Right hindlimb (tissue), 1 donor: ENCODE measurements around the gene ZNF165.
"Not testable (repeated sequence)": the region's sequence is repeated elsewhere in the genome, so short reads cannot be mapped to it uniquely, and the experiment has no call there.

Source experiments
- DNase-seq: peaks from one replicate; pipeline ENCODE4 v3.0.0-alpha.2; 2018

The ZNF165 gene

DNA sequence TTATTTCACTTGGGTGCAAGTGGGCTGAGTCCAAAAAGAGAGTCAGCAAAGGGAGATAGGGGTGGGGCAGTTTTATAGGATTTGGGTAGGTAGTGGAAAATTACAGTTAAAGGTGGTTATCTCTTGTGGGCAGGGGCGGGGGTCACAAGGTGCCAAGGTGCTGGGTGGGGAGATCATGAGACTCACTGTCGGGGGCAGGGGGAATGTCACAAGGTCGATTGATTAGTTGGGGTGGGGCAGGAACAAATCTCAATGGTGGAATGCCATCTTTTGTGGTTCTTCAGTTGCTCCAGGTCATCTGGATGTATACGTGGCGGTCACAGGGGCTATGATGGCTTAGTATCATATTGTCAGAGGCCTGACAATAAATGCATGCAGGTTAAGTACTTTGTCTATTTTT lies 41.9 kb downstream of the ZNF165 start:
- not testable (repeated sequence) for DNase-seq

DNA sequence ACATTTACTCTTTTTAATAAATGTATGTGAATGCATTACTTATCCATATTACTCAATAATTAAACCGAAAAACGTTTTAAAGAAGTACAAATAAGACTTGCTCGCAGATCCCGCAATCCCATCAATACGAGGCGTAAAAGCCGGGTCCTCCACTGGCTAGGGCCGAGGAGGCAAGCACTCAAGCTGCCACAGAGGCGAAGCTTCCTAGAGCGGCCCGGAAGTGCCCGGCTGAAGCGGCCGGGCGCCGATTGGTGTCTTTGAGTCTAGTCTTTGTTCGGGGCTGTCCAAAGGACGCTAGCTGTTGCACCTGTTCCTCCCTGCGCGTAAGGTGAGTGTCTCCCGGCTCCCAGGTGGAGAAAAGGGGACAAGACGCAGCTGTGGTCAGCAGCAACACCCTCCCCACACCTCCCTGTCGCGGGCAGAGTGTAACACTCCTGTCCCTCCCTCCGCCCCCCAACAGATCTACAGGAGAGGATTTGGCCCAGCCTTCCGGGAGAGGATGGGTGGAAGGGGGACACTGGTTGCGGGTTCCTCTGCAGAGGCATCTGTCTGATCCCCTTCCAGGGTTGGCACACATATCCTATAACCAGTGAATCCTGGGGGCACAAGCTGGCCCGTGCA lies 44.1 kb downstream of the ZNF165 start, which contains the start of gene ZSCAN16:
Gene ZSCAN16, plus strand, starts transcription at position 260 of the 621 bp plus-strand sequence. CDS start 835 bp downstream, outside the sequence.
- DNase-seq, result peak; percentile 88

DNA sequence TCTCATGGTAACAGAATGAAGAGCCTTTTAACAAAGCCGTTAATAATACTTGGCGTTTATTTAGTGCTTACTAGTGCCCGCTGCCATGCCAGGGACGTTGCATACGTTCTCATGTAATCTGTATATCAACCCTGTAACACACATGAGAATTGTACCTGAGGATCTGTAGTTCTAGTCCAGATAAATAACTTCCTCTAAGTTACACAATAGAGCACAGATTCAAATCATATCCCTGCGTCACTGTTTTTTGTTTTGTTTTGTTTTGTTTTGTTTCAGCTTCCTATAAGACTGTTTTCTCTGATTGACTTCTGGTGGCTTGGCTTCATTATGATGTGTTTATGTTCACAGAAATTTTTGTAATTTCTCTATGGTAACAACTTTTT lies 44.6 kb downstream of the ZNF165 start:
- DNase-seq, result no peak

DNA sequence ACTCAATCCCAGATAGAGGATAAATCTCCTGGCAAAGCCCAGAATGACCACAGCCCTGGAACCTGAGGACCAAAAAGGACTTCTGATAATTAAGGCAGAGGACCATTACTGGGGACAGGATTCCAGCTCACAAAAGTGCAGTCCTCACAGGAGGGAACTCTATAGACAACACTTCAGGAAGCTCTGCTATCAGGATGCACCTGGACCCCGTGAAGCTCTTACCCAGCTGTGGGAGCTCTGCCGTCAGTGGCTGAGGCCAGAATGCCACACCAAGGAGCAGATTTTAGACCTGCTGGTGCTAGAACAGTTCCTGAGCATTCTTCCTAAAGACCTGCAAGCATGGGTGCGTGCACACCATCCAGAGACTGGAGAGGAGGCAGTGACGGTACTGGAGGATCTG lies 45.0 kb downstream of the ZNF165 start:
- no peak for DNase-seq

DNA sequence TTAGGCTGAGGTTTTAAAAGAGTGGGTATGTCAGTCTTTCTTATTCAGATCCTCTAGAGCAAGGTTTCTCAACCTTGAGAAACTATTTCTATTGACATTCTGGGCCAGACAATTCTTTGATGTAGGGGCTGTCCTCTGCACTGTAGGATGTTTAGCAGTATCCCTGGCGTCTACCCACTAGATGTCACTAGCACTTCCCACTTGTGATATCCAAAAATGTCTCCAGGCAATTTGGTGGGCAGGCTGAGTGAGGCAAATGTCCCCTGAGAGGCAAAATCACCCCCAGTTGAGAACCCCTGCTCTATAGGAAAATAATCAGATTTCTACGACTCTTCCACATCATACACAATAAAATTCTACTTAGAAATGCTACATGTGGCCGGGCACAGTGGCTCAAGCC lies 53.6 kb downstream of the ZNF165 start:
- peak; percentile 23 for DNase-seq

DNA sequence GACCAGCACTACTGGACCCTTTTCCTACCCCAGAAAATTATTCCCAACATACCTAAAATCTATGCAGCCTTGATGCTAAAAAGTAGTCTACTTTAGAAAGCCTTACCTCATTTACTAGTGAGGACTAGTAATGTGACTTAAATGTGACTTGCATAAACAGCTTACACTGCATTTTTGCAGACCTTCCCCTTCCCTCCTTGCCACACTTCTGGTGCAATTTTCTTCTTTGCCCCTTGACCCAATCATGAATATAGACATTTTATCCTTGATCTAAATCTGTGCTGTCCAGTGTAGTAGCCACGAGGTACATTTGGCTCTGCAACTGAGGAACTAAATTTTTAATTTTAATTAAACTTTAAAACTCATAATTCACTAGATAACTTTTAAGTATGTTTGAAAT lies 54.3 kb downstream of the ZNF165 start:
- no peak for DNase-seq

DNA sequence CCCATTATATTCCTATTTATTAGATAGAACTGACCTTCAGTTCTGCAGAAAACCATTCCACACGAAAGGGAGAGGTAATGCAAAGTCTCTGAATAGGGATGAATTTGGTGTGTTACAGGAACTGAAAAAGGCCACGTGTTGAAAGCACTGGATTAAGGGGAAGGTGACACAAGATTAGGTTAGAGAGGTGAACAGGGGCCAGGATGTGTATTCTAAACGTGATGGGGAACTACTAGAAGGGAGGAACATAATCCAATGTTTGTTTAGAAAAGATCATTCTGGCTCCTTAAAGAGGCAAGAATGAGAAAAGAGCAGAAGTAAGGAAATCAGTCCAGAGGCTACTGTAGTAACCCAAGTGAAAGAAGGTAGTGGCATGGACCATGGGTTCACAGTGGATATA lies 55.0 kb downstream of the ZNF165 start:
- DNase-seq, result no peak

DNA sequence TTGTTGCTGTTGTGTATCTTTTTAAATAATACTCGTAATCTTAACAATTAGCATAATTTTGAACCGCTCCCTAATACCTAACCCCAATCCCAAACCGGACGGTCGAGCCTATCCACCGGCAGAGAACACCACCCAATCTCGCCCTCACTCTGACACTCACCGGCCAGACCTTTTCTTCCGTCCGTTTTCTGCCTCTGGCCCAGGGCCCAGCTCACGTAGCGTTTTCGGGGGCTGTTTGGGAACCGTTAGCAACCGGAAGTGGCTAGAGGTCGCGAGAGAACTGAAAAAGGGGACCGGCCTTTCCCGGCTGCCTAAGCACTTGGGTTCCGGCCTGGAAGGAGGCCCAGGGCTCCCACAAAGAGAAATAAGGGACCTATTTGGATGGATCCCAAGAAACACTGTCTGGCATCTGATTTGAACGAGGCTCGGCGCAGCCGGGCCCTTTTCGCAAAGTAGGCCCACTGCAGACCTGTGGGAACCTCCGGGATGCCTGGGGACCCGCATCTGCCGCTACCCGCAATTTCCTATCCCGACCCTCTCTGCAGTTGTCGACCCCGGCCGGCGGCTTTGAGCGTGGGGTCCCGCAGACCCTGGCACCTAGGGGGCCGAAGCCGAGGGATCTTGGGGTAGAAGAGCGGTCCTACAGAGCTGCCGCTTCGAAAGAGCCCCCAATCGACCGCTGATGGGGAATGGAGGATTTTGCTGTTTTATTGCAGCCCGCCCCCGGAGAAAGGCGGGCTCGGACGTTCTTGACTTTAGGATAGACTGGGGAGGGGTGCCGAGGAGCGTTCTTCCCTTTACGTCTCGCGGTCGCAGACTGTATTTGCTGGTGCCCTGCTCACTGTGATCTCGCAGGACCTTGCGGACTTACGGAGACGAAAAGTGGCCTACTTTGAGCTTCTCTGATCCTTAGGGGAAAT lies 56.5 kb downstream of the ZNF165 start:
- DNase-seq, result peak; percentile 92

DNA sequence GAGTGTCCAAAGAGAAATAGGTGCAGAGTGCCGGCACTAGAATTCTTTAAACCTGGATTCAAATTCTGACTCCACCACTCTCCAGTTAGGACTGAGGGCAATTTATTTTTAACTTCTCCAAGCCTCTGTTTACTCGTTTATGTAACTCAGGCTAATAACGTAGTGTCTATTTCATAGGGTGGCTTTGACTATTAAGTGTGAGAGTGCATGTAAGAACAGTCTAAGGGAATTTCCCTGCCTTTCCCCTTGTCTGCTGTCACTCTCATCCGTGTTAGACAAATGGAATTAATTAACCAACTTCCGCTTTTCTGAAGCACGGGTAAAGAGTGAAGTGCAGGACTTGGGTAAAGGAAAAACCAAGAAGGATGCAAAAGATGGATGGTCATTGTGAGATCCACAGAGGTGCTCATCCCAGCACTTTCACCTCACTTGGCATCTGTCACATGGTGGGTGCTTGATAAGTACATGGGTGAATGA lies 57.2 kb downstream of the ZNF165 start:
- no peak for DNase-seq
